ENCODE measurements around the gene INPP5E. TPM values are rescaled to one million over a fixed set of nuclear protein-coding genes. Genes with fewer than 3 reads are reported as not detected.

The INPP5E gene, protein sequence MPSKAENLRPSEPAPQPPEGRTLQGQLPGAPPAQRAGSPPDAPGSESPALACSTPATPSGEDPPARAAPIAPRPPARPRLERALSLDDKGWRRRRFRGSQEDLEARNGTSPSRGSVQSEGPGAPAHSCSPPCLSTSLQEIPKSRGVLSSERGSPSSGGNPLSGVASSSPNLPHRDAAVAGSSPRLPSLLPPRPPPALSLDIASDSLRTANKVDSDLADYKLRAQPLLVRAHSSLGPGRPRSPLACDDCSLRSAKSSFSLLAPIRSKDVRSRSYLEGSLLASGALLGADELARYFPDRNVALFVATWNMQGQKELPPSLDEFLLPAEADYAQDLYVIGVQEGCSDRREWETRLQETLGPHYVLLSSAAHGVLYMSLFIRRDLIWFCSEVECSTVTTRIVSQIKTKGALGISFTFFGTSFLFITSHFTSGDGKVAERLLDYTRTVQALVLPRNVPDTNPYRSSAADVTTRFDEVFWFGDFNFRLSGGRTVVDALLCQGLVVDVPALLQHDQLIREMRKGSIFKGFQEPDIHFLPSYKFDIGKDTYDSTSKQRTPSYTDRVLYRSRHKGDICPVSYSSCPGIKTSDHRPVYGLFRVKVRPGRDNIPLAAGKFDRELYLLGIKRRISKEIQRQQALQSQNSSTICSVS
- 7.0 TPM for polyA plus RNA-seq (2013, experiment 1 of 2)
- 8.4 TPM for polyA plus RNA-seq (2013, experiment 2 of 2)

DNA sequence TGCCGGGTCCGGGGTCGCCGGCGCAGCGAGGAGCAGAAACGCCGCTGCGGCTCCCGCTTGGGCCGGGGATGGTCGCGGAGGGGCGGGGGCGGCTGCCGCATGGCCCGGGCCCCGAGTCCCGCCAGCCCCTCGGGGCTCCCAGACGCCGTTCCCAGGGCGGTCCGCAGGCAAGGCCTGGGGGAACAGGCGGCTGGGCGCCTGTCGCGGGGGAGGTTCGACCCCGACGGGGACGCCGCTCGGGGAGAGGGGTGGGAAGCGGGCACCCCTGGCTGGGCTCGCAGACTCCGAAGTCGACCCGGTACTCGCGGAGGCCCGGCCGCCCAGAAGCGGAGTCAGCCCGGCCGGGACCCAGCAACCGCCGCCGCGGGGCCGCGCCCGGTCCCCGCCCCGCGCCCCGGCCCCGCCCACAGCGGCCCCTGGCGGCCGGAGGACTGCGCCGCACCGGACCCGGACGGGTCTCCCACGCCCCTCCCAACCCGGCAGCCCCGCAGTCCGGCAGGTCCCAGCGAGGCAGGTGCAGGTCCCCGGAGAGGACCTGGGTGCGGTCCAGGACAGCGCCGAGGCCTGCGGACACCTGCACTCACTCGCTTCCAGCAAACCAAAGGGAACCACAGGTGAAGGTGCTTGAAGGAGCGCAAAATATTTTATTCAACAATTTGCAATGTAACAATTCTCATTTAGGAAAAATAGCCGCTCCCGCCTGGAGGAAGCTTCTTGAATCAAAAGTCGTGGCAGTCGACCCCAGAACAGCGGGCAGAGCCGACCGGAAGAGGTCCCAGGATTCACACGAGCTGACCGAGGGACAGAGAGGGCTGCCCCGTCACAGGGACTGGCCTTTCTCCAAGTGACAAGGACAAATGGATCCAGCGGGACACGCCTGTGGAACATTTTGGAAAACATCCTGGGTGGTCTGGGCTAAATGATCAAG, at the start of gene INPP5E:
Gene INPP5E, minus strand, starts transcription at position 365 of the 928 bp plus-strand sequence. CDS start 426 bp downstream, outside the sequence.
- Histone ChIP-seq H3K36me3 (ENCODE audit: insufficient read depth, low read length) (peaks cover 42% of the 10 kb centered on the region), H3K9me3 (ENCODE audit: insufficient read depth, low read depth, low read length) (no peaks in the 10 kb centered on the region), H3K9ac (ENCODE audit: low read depth, low read length) (peak within 1 kb of the TSS; percentile 87), H3K27ac (ENCODE audit: low read depth, low read length) (peak within 1 kb of the TSS; percentile 68; the same call in 1 of the 2 replicates), H3K27me3 (ENCODE audit: insufficient read depth, low read length) (no peaks in the 10 kb centered on the region), H3K4me3 (ENCODE audit: low read length) (peak within 1 kb of the TSS; percentile 81), H3K4me1 (ENCODE audit: insufficient read depth, low read length) (peaks cover 4% of the 10 kb centered on the region; the same call in 1 of the 2 replicates)
- WGBS = 12% methylated on average over 90 of the region's 90 CpGs

DNA sequence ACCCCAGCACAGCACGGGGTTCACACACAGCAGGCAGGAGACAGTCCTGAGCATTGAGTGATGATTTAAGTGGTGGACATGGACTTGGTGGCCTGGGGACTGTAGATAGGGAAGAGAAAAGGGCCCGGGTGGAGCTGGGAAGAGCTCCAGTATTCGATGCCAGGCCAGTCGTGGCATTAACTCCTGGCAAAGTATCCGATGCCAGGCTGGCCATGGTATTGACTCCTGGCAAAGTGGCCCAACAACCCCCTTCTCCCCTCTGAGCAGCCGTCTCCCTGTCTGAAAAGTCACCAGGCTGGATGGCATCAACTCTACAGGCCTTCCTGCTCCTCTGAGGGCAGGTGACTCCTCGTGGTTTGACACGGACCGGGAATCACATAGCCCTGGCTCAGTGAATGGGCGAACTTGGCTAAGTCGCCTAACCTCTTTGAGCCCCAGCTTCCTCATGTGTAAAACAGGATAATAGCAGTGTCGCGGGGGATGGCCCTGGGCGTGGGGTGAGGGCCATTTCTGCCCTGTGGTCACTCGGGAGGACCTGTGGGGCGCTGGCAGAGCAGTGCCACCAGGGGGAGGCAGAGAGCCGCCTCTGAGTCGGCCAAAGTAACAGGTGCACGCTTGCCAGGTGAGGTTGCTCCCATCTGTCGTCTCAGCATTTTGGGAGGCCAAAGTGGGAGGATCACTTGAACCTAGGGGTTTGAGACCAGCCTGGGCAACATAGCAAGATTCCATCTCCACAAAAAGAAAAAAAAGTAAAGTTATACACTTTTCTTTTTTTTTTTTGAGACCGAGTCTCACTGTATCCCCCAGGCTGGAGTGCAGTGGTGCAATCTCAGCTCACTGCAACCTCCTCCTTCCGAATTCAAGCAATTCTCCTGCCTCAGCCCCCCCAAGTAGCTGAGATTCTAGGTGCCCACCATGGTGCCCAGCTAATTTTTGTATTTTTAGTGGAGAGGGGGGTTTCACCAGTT, 48.9 kb upstream of the INPP5E start:
- H3K4me3 ChIP-seq (ENCODE audit: low read length) = no peak overlapping the region
- no peaks in the 10 kb centered on the region for H3K9me3 ChIP-seq (ENCODE audit: insufficient read depth, low read depth, low read length)
- no peaks in the 10 kb centered on the region for H3K36me3 ChIP-seq (ENCODE audit: insufficient read depth, low read length)
- H3K27ac ChIP-seq (ENCODE audit: low read depth, low read length) = no peak overlapping the region
- no peak overlapping the region for H3K9ac ChIP-seq (ENCODE audit: low read depth, low read length)
- no peaks in the 10 kb centered on the region for H3K27me3 ChIP-seq (ENCODE audit: insufficient read depth, low read length)
- 46% methylated on average over 22 of the region's 22 CpGs for WGBS
- H3K4me1 ChIP-seq (ENCODE audit: insufficient read depth, low read length) = no peaks in the 10 kb centered on the region

DNA sequence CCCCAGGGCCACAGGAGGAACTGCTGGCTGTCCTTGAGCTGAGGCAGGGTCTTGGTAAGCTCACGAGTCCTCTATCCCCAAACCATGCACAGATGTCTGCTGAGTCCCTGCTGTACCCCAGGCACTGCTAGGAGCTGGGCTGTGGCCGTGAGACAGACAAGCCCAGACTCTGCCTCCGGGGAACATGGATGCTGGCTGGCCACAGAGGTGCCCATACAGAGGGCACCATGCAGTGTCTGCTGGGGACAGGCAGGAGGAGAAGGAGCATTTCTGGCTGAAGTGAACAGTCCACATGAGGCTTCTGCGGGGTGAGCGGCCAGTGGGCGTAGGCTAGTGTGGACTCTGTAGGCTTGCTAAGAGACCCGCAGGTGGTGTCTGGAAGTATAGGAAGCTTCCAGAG, 48.0 kb upstream of the INPP5E start:
- Histone ChIP-seq H3K4me3 (ENCODE audit: low read length) (no peak overlapping the region), H3K9ac (ENCODE audit: low read depth, low read length) (no peak overlapping the region), H3K36me3 (ENCODE audit: insufficient read depth, low read length) (no peaks in the 10 kb centered on the region), H3K27me3 (ENCODE audit: insufficient read depth, low read length) (no peaks in the 10 kb centered on the region), H3K27ac (ENCODE audit: low read depth, low read length) (no peak overlapping the region), H3K9me3 (ENCODE audit: insufficient read depth, low read depth, low read length) (no peaks in the 10 kb centered on the region), H3K4me1 (ENCODE audit: insufficient read depth, low read length) (no peaks in the 10 kb centered on the region)
- WGBS = 89% methylated on average over 7 of the region's 7 CpGs

DNA sequence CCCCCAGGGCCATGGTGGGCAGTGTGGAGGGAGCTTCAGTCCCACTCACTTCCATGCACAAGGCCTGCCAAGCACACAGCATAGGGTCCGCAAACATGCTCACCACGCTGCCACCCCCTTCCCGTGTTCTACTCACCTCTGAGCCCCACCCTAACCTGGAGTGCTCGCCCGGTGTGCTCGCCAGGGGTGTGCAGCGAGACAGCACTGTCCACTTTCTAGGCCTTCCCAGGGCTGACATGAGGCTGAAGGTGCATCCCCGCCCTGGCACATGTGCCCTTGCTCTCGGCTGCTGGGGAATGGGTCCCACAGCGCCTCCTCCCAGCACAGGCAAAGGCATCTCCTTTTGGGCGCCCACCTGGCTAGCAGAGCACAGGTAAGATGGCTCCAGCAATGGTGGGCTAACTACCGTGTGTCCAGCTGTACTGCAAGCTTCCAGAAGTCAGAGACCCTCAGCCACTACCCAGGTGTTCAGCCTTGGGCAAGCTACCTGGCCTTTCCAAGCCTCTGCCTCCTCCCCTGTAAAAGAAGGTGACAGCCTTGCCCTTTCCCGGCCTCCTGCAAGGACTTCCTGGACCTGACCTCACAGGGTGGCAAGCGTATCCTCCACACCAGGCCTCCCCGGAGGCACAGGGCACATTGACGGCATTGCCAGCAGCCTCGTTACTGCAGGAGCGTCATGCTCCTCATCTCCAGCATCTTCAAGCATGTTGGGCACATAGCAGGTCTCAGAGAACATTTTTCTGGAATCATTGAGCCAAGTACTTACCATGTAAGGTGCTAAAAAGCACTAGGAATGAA, 47.4 kb upstream of the INPP5E start:
- H3K36me3 ChIP-seq (ENCODE audit: insufficient read depth, low read length) = no peaks in the 10 kb centered on the region
- H3K9ac ChIP-seq (ENCODE audit: low read depth, low read length) = no peak overlapping the region
- H3K27me3 ChIP-seq (ENCODE audit: insufficient read depth, low read length) = no peaks in the 10 kb centered on the region
- 90% methylated on average over 18 of the region's 18 CpGs for WGBS
- H3K4me1 ChIP-seq (ENCODE audit: insufficient read depth, low read length) = no peaks in the 10 kb centered on the region
- H3K27ac ChIP-seq (ENCODE audit: low read depth, low read length) = no peak overlapping the region
- H3K9me3 ChIP-seq (ENCODE audit: insufficient read depth, low read depth, low read length) = no peaks in the 10 kb centered on the region
- no peak overlapping the region for H3K4me3 ChIP-seq (ENCODE audit: low read length)

DNA sequence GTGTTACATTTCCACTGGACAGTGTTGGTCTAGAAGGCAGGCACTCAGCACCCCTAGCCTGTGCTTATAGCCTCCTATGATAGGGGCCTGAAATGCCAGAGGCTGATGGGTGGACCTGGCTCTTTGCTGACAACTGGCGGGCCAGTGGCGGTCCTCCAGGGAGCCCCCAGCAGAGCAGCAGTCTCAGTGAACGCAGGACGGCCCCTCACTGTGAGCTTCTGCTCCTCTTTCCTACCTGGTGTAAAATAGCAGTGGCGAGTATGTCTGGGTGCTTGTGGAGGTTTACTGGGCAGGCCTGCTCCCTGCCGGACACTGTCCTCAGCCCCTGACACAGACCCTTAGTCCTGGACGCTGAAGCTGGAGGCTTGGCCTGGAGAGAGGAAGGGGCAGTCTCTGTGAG, 46.5 kb upstream of the INPP5E start:
- Histone ChIP-seq H3K9me3 (ENCODE audit: insufficient read depth, low read depth, low read length) (no peaks in the 10 kb centered on the region), H3K4me1 (ENCODE audit: insufficient read depth, low read length) (peaks cover 7% of the 10 kb centered on the region; the same call in 1 of the 2 replicates), H3K4me3 (ENCODE audit: low read length) (no peak overlapping the region), H3K27ac (ENCODE audit: low read depth, low read length) (no peak overlapping the region), H3K27me3 (ENCODE audit: insufficient read depth, low read length) (no peaks in the 10 kb centered on the region), H3K36me3 (ENCODE audit: insufficient read depth, low read length) (no peaks in the 10 kb centered on the region), H3K9ac (ENCODE audit: low read depth, low read length) (no peak overlapping the region)
- WGBS = 93% methylated on average over 7 of the region's 7 CpGs

DNA sequence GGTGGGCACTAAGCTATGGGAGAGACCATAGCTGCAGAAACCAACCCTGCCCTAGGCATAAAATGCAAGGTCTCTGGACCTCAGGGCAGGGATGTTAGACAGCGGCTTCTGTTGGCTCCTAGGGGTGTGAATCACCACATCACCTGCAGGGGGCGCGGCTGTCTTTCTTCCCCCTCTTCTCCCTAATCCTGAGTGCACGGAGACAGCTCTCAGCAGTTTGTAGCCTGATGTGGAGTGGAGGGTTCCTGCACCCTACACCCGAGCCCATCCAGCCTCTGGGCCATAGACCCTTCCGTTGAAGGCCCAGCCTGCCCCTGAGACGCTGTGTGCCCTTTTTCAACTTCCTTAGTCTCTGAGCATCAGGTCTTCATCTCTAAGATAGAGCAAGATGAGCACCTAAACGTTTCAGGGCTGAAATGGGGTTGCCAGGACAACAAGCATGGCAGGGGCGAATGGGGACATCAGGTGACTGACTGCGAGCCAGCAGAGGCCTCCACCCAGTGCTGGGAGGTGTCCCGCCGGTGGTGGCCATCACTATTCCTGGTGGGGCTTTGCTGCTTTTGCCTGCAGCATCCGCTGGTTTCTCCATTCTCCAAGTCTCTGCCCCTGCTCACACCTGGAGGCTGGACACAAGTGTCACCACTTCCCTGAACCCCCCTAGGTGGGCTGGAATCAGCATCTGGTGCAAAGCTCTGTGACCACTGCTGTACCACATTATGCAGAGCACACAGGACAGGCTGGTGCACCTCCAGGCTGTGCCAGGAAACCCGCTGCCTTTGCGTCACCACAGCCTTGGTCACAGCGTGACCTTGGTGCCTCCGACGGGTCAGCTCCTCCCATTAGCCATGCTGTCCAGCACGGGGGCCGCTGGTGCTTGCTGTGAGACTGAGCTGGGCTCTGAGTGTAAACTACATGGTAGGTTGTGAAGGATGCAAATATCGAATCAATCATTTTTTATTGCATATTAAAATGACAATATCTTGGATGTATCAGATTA, 45.7 kb upstream of the INPP5E start:
- Histone ChIP-seq H3K9me3 (ENCODE audit: insufficient read depth, low read depth, low read length) (no peaks in the 10 kb centered on the region), H3K9ac (ENCODE audit: low read depth, low read length) (no peak overlapping the region; the same call in 1 of the 2 replicates), H3K4me3 (ENCODE audit: low read length) (no peak overlapping the region), H3K36me3 (ENCODE audit: insufficient read depth, low read length) (0 out of 2 replicates have a peak, but pooled peaks cover under 1% of the 10 kb centered on the region), H3K27me3 (ENCODE audit: insufficient read depth, low read length) (no peaks in the 10 kb centered on the region), H3K27ac (ENCODE audit: low read depth, low read length) (no peak overlapping the region), H3K4me1 (ENCODE audit: insufficient read depth, low read length) (peaks cover 7% of the 10 kb centered on the region; the same call in 1 of the 2 replicates)
- WGBS = 60% methylated on average over 20 of the region's 21 CpGs

DNA sequence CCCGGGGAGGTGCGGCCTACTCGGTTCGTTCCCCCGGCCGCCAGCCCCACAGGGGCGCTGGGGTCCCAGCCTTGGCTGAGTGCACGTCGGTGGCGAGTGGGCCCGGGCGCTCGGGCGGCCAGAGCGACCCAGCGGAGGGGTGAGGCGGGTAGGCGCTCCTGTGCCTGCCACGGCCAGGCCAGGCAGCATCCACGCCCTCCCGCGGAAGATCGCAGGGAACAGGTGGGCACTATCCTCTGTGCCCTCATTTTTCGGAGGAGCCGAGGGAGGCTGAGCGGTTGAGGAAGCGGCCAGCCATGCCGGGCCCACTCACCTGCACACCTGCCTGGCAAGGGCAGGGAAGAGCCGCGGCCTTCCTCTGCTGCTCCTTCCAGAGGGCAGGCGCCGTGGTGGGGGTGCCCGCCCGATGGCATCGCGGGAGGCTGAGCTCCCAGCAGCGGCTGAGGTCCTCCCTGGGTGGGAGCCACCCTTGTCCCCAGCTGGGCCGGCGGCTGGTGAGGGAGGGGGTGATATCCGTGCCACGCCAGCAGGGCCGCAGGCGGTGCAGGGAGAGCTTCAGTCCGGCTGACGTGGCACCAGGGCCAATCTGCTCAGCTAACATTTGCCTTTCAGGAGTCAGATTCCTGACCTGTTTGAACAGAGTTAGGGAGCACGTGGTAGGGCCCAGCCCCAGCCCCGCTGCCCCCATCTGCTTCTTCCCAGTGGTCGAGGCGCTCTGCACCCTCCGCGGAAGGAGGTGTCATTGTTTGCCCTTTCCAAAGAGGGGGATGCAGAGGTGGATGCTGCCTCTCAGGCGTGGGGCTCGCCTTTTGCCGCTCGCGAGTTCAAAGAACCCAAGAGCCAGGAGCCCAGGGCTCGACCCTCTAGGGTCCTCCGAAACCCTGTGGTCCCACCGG, 44.8 kb upstream of the INPP5E start:
- H3K27ac ChIP-seq (ENCODE audit: low read depth, low read length) = peak overlapping the region; percentile 100; the same call in 1 of the 2 replicates
- 56% methylated on average over 59 of the region's 59 CpGs for WGBS

DNA sequence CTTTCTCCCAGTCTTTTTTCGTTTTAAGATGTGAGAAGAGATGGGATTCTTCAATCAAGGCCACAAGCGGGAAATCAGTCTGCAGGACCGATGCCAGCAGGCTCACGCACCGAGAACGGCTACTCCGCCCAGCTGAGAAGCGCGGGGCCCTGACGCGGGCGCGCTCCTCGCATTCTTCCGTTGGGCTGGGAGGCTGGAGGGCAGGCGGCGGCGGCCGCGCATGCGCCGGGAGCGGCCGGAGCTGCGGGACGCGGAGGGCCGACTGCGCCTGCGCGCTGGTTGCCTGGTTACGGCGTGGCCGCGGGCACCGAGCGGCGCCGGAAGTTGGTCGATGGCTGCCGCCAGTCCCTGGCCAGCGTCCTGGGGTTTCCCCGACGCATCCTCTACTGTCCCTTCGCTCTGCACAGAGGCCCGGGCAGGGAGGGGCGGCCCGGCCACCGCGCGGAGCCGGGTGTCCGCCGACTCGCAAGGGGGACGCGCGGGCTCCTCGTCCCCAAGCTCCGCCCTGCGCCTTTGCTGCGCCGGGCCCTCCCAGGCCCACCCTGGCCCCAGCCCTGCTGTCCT, 44.0 kb upstream of the INPP5E start:
- under 1% methylated on average over 63 of the region's 63 CpGs for WGBS
- H3K36me3 ChIP-seq (ENCODE audit: insufficient read depth, low read length) = peaks cover 14% of the 10 kb centered on the region; the same call in 1 of the 2 replicates

More for the DNA sequence above, 44.8 kb upstream of the INPP5E start:
- Histone ChIP-seq H3K36me3 (ENCODE audit: insufficient read depth, low read length) (peaks cover 9% of the 10 kb centered on the region; the same call in 1 of the 2 replicates), H3K9ac (ENCODE audit: low read depth, low read length) (peak overlapping the region; percentile 95), H3K4me3 (ENCODE audit: low read length) (peak overlapping the region; percentile 82), H3K9me3 (ENCODE audit: insufficient read depth, low read depth, low read length) (no peaks in the 10 kb centered on the region), H3K4me1 (ENCODE audit: insufficient read depth, low read length) (peaks cover 7% of the 10 kb centered on the region; the same call in 1 of the 2 replicates), H3K27me3 (ENCODE audit: insufficient read depth, low read length) (no peaks in the 10 kb centered on the region)

More for the DNA sequence above, 44.0 kb upstream of the INPP5E start:
- Histone ChIP-seq H3K4me1 (ENCODE audit: insufficient read depth, low read length) (peaks cover 7% of the 10 kb centered on the region; the same call in 1 of the 2 replicates), H3K4me3 (ENCODE audit: low read length) (peak overlapping the region; percentile 82), H3K27ac (ENCODE audit: low read depth, low read length) (peak overlapping the region; percentile 100), H3K9me3 (ENCODE audit: insufficient read depth, low read depth, low read length) (no peaks in the 10 kb centered on the region), H3K27me3 (ENCODE audit: insufficient read depth, low read length) (no peaks in the 10 kb centered on the region), H3K9ac (ENCODE audit: low read depth, low read length) (peak overlapping the region; percentile 95)

Measured in HUES64 (cell line).